ENCODE data around the gene IL12B.
"Not testable (repeated sequence)": the region's sequence is repeated elsewhere in the genome, so short reads cannot be mapped to it uniquely, and the experiment has no call there.

Gene IL12B

GRCh38 chr5:159294921-159295320 lies 35.4 kb downstream of the IL12B start:
- no peak for DNase-seq (ENCODE audit: low read depth, low spot score)

- DNase-seq (ENCODE audit: low read depth, low spot score): no peak
Observed at GRCh38 chr5:159290741-159291140, 39.5 kb downstream of the IL12B start.

- no peak for DNase-seq (ENCODE audit: low read depth, low spot score)
Observed at GRCh38 chr5:159286420-159287035, 43.8 kb downstream of the IL12B start.

GRCh38 chr5:159274676-159275075 lies 55.6 kb downstream of the IL12B start:
- no peak for DNase-seq (ENCODE audit: low read depth, low spot score)

GRCh38 chr5:159273923-159274322 lies 56.4 kb downstream of the IL12B start:
- no peak for DNase-seq (ENCODE audit: low read depth, low spot score)

- no peak for DNase-seq (ENCODE audit: low read depth, low spot score)
Observed at GRCh38 chr5:159269723-159270122, 60.6 kb downstream of the IL12B start.

- DNase-seq (ENCODE audit: low read depth, low spot score): not testable (repeated sequence)
Observed at GRCh38 chr5:159266764-159267163, 63.5 kb downstream of the IL12B start.

All from iPS DF 19.7 (cell line).